ENCODE results near the gene UBE2S.

DNA sequence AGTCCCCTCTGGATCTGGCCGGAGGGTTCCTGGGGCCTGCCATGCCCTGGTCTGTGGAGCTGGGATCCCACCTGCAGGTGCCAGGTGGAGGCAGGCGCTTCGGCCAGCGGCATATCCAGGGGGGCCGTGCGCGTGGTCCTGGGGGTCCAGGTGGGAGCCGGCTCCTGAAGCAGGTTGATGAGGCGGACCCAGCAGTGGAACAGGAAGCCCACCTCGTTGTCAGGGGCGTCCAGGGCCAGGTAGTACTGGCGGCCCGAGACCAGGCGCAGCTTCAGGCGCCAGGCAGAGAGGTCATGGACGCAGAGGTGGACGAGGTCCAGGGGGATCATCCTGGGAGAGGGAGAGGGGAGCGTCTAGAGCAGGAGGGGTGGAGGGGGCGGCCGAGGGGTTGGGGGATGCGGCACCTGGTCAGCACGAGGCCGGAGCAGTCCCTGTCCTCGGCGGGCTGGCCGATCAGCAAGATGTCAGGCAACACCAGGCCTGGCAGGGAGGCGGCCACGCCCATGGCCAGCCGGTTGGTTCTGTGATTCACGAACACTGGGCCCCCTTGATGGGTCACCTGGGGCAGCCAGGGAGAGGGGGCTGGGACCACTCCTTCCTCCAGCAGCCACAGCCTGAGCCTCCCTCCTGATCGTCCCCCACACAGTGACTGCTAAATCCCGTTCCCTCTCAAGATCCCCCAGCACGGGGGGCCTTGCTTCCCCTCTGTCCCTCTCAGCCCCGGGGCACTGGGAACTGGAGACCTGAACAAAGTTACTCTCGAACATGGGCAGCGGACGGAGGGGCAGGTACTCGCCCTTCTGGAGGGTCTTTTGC is 45.2 kb downstream of the UBE2S start:
- TF ChIP-seq, protein P1, sequence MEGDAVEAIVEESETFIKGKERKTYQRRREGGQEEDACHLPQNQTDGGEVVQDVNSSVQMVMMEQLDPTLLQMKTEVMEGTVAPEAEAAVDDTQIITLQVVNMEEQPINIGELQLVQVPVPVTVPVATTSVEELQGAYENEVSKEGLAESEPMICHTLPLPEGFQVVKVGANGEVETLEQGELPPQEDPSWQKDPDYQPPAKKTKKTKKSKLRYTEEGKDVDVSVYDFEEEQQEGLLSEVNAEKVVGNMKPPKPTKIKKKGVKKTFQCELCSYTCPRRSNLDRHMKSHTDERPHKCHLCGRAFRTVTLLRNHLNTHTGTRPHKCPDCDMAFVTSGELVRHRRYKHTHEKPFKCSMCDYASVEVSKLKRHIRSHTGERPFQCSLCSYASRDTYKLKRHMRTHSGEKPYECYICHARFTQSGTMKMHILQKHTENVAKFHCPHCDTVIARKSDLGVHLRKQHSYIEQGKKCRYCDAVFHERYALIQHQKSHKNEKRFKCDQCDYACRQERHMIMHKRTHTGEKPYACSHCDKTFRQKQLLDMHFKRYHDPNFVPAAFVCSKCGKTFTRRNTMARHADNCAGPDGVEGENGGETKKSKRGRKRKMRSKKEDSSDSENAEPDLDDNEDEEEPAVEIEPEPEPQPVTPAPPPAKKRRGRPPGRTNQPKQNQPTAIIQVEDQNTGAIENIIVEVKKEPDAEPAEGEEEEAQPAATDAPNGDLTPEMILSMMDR (IDR thresholded peaks at IDR 0.05), result no peak
- TF ChIP-seq POLR2A (IDR thresholded peaks at IDR 0.05), result no peak

All from body of pancreas (tissue), 4 donors.